LNCaP clone FGC (cell line): ENCODE measurements around the gene COL16A1.

Experiments used
- DNase-seq: peaks from one replicate; pipeline ENCODE4 v3.0.0-alpha.2; 2011; ENCODE audit warnings: low read depth
- H3K4me3 ChIP-seq: 2 replicates; pipeline ENCODE4 v1.5.1; 2011; ENCODE audit warnings: mild to moderate bottlenecking, low read depth, low read length, control low read depth
- TF ChIP-seq, protein P1 (sequence below): IDR thresholded peaks from 2 replicates; pipeline ENCODE4 v1.5.1; 2012; ENCODE audit warnings: mild to moderate bottlenecking; ENCODE audit not compliant: control insufficient read depth, insufficient read depth; ENCODE audit errors: extremely low read depth

The COL16A1 gene

DNA sequence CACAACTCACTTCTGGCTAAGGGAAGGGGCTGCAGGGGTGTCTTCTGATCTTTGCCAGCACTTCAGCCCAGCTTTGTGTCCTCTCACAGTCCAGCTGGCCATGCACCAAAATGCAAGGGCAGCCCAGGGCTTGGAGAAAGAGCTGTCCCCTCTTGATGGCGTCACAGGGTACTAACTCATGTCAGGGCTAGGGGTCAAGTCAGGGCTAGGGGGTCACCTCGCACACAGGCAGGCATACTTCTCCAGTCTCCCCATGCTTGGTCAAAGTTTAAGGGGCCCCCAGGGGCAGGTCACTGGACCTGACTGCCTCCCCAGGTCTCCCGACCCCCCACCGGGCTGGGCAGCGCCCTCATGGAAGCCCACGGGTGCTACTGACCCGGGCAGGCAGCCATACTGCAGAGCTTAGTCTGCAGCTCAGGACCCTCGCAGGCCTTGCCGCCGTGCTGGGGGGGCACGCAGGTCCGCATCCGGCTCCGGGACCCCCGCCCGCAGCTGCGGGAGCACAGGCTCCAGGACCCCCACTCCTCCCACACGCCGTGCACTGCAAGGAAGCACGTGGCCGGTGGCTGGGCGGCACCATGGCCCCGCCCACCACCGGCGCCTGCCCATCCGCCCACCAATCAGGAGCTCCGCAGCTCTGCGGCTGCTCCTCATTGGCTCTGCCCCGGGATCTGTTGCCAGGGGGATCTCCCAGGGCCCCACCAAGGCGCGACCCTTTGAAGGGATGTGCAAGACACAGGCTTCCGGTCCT, 38.8 kb upstream of the COL16A1 start:
- H3K4me3 ChIP-seq: no peak overlapping the region
- TF ChIP-seq, protein P1, sequence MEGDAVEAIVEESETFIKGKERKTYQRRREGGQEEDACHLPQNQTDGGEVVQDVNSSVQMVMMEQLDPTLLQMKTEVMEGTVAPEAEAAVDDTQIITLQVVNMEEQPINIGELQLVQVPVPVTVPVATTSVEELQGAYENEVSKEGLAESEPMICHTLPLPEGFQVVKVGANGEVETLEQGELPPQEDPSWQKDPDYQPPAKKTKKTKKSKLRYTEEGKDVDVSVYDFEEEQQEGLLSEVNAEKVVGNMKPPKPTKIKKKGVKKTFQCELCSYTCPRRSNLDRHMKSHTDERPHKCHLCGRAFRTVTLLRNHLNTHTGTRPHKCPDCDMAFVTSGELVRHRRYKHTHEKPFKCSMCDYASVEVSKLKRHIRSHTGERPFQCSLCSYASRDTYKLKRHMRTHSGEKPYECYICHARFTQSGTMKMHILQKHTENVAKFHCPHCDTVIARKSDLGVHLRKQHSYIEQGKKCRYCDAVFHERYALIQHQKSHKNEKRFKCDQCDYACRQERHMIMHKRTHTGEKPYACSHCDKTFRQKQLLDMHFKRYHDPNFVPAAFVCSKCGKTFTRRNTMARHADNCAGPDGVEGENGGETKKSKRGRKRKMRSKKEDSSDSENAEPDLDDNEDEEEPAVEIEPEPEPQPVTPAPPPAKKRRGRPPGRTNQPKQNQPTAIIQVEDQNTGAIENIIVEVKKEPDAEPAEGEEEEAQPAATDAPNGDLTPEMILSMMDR: no peak
- no peak for DNase-seq

DNA sequence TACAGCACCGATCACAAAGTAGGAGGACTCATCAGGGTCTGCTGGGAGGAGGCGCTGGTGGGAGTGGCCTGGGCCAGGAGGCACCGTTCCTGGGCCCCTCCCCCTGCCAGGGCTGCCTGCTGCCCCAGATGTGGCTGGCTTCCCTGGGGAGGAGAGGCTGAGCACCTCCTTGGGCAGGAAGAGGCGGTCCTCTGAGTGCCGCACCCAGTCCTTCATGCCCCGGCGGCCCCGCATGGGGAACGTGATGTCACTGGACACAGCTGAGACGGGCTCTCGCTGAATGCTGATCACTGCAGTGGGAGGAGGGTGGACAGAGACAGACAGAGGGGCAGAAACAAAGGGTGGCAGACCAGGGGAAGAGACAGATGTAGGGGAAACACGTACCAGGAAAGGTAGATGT, 35.5 kb upstream of the COL16A1 start:
- DNase-seq: no peak
- TF ChIP-seq, protein P1: no peak
- H3K4me3 ChIP-seq: no peak overlapping the region

DNA sequence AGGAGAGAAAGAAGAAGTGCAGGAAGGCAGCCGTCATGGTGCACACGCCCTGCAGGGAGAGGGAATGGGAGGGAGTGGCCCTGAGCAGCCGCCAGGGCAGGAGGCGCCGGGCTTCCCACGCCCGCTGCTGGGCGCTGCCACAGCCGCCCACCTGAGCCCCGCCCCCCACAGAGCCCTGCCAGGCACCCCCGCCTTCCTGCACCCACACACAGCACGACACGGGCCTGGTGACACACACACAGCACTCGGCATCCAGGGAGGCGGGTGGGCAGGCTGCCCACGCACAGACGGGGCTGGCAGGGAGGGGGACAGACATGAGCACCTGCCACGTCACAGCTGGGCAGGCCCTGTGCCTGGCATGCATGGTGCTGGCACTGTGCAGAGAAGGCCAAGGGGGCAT, 32.9 kb upstream of the COL16A1 start:
- TF ChIP-seq, protein P1: no peak
- DNase-seq: no peak
- H3K4me3 ChIP-seq: no peak overlapping the region

DNA sequence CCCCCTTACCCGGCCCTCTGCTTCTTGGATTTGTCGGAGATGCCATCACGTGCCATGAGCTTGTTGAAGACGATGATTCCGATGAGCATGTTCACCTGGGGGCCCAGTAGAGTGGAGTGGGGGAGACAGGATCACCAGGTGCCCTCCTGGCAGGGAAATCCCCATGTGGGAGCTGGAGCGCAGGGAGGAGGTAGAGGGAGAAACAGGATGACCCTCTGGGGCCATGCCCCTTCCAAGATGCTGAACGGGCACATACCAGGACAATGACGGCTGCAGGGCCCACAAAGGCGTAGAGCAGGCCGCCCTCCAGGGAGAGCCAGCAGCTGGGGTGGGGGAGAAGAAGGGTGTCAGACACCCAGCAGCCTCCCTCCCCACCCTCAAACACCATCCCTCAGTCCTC, 31.8 kb upstream of the COL16A1 start:
- TF ChIP-seq, protein P1: no peak
- H3K4me3 ChIP-seq: no peak overlapping the region
- DNase-seq: no peak

DNA sequence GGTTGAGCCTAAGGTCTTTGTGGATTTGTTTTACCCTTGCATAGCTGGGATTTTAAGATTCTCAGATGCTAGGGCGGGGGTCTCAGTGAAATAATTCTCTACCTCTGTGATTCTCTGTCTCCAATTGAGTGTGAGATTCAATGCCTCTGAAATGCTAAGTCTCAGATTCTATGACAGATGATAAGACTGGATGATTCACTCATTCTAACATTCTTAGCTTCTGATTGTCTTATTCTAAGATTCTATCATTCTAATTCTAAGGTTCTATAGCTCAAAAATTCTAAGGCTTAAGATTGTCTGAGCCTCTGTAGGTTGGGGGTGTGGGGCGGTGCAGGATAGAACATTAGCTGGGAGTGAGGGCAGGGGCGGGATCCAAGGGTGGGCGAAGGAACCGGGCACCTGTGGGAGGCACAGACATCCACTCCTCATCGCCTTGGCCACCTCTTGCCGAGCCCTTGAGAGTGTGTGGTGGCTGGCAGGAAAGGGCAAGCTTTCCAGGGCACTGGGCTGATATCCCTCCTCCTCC, 30.8 kb upstream of the COL16A1 start:
- TF ChIP-seq, protein P1: no peak
- H3K4me3 ChIP-seq: no peak overlapping the region
- DNase-seq: no peak

DNA sequence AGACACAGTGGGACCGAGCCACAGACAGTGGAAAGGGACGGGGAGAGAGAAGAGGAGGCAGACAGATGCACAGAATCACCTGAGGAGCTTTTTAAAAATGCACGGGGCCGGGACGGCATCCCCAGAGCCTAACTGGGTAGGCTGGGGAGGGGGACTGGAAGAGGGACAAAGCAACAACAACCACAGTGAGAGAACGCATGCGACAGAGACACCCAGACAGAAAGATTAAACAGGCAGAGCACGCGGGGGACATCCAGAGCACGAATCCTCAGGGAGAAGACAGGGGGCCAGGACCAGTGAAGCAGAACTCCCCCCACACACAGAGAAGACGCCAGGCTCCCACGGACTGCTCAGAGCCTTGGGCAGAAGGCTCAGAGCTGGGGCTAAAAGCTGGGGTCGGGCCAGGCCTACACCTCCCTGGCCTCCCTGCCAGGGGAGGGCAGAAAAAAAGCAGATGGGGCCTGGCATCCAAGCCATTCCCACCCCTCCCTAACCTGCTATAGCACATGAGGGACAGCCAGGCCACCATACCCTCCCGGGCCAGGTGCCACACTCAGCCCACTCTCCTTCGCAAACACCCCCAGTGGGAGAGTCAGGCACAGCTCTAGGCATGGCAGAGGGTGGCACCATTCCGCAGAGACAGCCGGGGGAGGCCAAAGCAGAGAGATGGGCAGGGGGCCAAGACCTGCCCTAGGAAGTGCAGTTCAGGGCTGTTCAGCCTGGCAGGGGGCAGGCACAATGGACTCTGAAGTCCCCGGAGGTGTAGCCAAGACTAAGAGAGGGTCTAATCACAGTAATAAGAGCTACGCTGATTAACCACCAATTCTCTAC, 29.8 kb upstream of the COL16A1 start:
- H3K4me3 ChIP-seq: no peak overlapping the region
- TF ChIP-seq, protein P1: no peak
- no peak for DNase-seq
